WERI-Rb-1 (cell line): Measurements from ENCODE around the gene CNTNAP4.

Experiments
- DNase-seq: peaks from one replicate; pipeline ENCODE4 v3.0.0-alpha.2; 2020
- H3K27ac ChIP-seq: fragments of 250-450 bp; sonication (Bioruptor Pico); 2 replicates; pipeline ENCODE4 v1.5.1; 2020; ENCODE audit warnings: mild to moderate bottlenecking, moderate library complexity
- H3K27me3 ChIP-seq: fragments of 250-450 bp; sonication (Bioruptor Pico); 2 replicates; pipeline ENCODE4 v1.5.1; 2021; ENCODE audit warnings: mild to moderate bottlenecking, low read depth, moderate library complexity; ENCODE audit not compliant: insufficient read depth, severe bottlenecking
- H3K36me3 ChIP-seq: fragments of 250-450 bp; sonication (Bioruptor Pico); 2 replicates; pipeline ENCODE4 v1.5.1; 2020; ENCODE audit warnings: mild to moderate bottlenecking, moderate library complexity
- H3K4me3 ChIP-seq: 2 replicates; pipeline ENCODE4 v1.5.1; 2011; ENCODE audit warnings: low read depth, mild to moderate bottlenecking, control low read depth, low read length
- H3K9me3 ChIP-seq: fragments of 250-450 bp; sonication (Bioruptor Pico); 2 replicates; pipeline ENCODE4 v1.5.1; 2021; ENCODE audit warnings: mild to moderate bottlenecking, moderate library complexity; ENCODE audit not compliant: severe bottlenecking
- CTCF ChIP-seq: IDR thresholded peaks from 2 replicates; pipeline ENCODE4 v1.5.1; 2011; ENCODE audit warnings: low read depth, mild to moderate bottlenecking, control low read depth, inconsistent platforms, low read length

Gene CNTNAP4

GRCh38 chr16:76456016-76456415, 178.8 kb downstream of the CNTNAP4 start:
- Histone ChIP-seq H3K9me3 (no peaks in the 10 kb centered on the region), H3K4me3 (no peak overlapping the region), H3K27me3 (no peaks in the 10 kb centered on the region), H3K27ac (no peak overlapping the region), H3K36me3 (no peaks in the 10 kb centered on the region)
- no peak for DNase-seq
- no peak for TF ChIP-seq CTCF

- Histone ChIP-seq H3K27ac (no peak overlapping the region), H3K36me3 (no peaks in the 10 kb centered on the region), H3K27me3 (no peaks in the 10 kb centered on the region), H3K9me3 (no peaks in the 10 kb centered on the region), H3K4me3 (no peak overlapping the region)
- no peak for TF ChIP-seq CTCF
- DNase-seq, result no peak
These were observed 181.9 kb downstream of the CNTNAP4 start for GRCh38 chr16:76459111-76459510.

GRCh38 chr16:76461836-76462235, 184.6 kb downstream of the CNTNAP4 start:
- Histone ChIP-seq H3K36me3 (no peaks in the 10 kb centered on the region), H3K27ac (no peak overlapping the region), H3K27me3 (no peaks in the 10 kb centered on the region), H3K9me3 (no peaks in the 10 kb centered on the region), H3K4me3 (no peak overlapping the region)
- no peak for DNase-seq
- TF ChIP-seq CTCF, result no peak

- Histone ChIP-seq H3K27ac (no peak overlapping the region), H3K36me3 (no peaks in the 10 kb centered on the region), H3K4me3 (no peak overlapping the region), H3K27me3 (no peaks in the 10 kb centered on the region), H3K9me3 (no peaks in the 10 kb centered on the region)
- DNase-seq, result no peak
- no peak for TF ChIP-seq CTCF
These were observed 187.9 kb downstream of the CNTNAP4 start for GRCh38 chr16:76464955-76465620.

GRCh38 chr16:76466871-76467270, 189.7 kb downstream of the CNTNAP4 start:
- Histone ChIP-seq H3K27ac (no peak overlapping the region), H3K27me3 (no peaks in the 10 kb centered on the region), H3K4me3 (no peak overlapping the region), H3K9me3 (no peaks in the 10 kb centered on the region), H3K36me3 (no peaks in the 10 kb centered on the region)
- TF ChIP-seq CTCF, result no peak
- DNase-seq, result no peak

- H3K36me3 ChIP-seq, result no peaks in the 10 kb centered on the region
- DNase-seq, result no peak
- no peaks in the 10 kb centered on the region for H3K9me3 ChIP-seq
- TF ChIP-seq CTCF, result no peak
- H3K27ac ChIP-seq, result no peak overlapping the region
- no peak overlapping the region for H3K4me3 ChIP-seq
- H3K27me3 ChIP-seq, result no peaks in the 10 kb centered on the region
These were observed 196.8 kb downstream of the CNTNAP4 start for GRCh38 chr16:76474048-76474447.
